RWPE2 (cell line): ENCODE measurements around the gene SLFN11.
"Not testable (repeated sequence)": the region's sequence is repeated elsewhere in the genome, so short reads cannot be mapped to it uniquely, and the experiment has no call there.

Source experiments
- ATAC-seq: fragments of 200-7000 bp; cut with Tn5 transposase; 3 replicates; pipeline ENCODE4 v1.9.1; 2021; ENCODE audit warnings: low read depth
- DNase-seq: peaks from one replicate; pipeline ENCODE4 v3.0.0-alpha.2; 2020; ENCODE audit warnings: low spot score
- H3K27ac ChIP-seq: fragments of 450-650 bp; 2 replicates; pipeline ENCODE4 v1.5.1; 2017; ENCODE audit warnings: mild to moderate bottlenecking; ENCODE audit not compliant: poor library complexity, severe bottlenecking
- H3K27me3 ChIP-seq: fragments of 250-450 bp; sonication (Bioruptor Pico); 2 replicates; pipeline ENCODE4 v1.5.1; 2021; ENCODE audit warnings: mild to moderate bottlenecking, moderate library complexity; ENCODE audit not compliant: insufficient read depth, poor library complexity, severe bottlenecking
- H3K36me3 ChIP-seq: fragments of 250-450 bp; sonication (Bioruptor Pico); 2 replicates; pipeline ENCODE4 v1.5.1; 2020; ENCODE audit warnings: low read depth, mild to moderate bottlenecking, moderate library complexity
- H3K4me1 ChIP-seq: fragments of 250-450 bp; sonication (Bioruptor Pico); 2 replicates; pipeline ENCODE4 v1.5.1; 2021; ENCODE audit warnings: mild to moderate bottlenecking, moderate library complexity; ENCODE audit not compliant: insufficient read depth, poor library complexity, severe bottlenecking
- H3K4me3 ChIP-seq: fragments of 250-450 bp; sonication (Bioruptor Pico); 2 replicates; pipeline ENCODE4 v1.5.1; 2021; ENCODE audit warnings: mild to moderate bottlenecking, moderate library complexity; ENCODE audit not compliant: severe bottlenecking
- H3K9me3 ChIP-seq: fragments of 250-450 bp; sonication (Bioruptor Pico); 2 replicates; pipeline ENCODE4 v1.5.1; 2021; ENCODE audit warnings: mild to moderate bottlenecking, moderate library complexity; ENCODE audit not compliant: severe bottlenecking
- TF ChIP-seq, protein P1 (sequence below): fragments of 450-650 bp; IDR thresholded peaks from one replicate; pipeline ENCODE4 v1.5.1; 2017; ENCODE audit warnings: mild to moderate bottlenecking, moderate library complexity; ENCODE audit not compliant: poor library complexity, severe bottlenecking

The SLFN11 gene

GRCh38 chr17:35312790-35313711 lies 60.4 kb downstream of the SLFN11 start:
- Histone ChIP-seq H3K4me3 (no peak overlapping the region), H3K27me3 (no peaks in the 10 kb centered on the region)
- DNase-seq = no peak

DNA sequence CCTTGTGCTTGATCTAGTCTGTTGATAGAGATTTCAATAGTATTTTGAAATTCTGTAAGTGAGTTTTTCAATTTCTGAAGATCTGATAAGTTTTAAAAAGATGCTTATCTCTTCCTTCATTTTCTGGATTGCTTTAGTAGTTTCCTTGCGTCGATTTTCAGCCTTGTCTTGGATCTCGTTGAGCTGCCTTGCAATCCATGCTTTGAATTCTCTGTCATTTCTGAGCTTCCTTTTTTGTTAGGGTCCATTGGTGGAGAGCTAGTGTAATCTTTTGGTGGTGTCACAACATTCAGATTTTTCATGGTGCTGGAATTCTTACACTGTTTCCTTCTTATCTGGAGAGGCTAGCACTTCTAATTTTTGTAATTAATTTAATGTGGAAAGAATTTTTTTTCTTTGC lies 61.1 kb downstream of the SLFN11 start:
- ATAC-seq (no peak), DNase-seq (no peak)
- H3K27ac ChIP-seq = no peak overlapping the region
- peaks cover 3% of the 10 kb centered on the region for H3K4me1 ChIP-seq
- TF ChIP-seq, protein P1, sequence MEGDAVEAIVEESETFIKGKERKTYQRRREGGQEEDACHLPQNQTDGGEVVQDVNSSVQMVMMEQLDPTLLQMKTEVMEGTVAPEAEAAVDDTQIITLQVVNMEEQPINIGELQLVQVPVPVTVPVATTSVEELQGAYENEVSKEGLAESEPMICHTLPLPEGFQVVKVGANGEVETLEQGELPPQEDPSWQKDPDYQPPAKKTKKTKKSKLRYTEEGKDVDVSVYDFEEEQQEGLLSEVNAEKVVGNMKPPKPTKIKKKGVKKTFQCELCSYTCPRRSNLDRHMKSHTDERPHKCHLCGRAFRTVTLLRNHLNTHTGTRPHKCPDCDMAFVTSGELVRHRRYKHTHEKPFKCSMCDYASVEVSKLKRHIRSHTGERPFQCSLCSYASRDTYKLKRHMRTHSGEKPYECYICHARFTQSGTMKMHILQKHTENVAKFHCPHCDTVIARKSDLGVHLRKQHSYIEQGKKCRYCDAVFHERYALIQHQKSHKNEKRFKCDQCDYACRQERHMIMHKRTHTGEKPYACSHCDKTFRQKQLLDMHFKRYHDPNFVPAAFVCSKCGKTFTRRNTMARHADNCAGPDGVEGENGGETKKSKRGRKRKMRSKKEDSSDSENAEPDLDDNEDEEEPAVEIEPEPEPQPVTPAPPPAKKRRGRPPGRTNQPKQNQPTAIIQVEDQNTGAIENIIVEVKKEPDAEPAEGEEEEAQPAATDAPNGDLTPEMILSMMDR = no peak
- no peaks in the 10 kb centered on the region for H3K9me3 ChIP-seq
- H3K27me3 ChIP-seq = peaks cover 1% of the 10 kb centered on the region
- H3K36me3 ChIP-seq = no peaks in the 10 kb centered on the region
- H3K4me3 ChIP-seq = no peak overlapping the region

More at GRCh38 chr17:35312790-35313711, 60.4 kb downstream of the SLFN11 start:
- ATAC-seq = peak; percentile 80
- peaks cover 3% of the 10 kb centered on the region for H3K4me1 ChIP-seq
- TF ChIP-seq, protein P1 = peak; percentile 85
- no peak overlapping the region for H3K27ac ChIP-seq
- no peaks in the 10 kb centered on the region for H3K9me3 ChIP-seq
- H3K36me3 ChIP-seq = no peaks in the 10 kb centered on the region

DNA sequence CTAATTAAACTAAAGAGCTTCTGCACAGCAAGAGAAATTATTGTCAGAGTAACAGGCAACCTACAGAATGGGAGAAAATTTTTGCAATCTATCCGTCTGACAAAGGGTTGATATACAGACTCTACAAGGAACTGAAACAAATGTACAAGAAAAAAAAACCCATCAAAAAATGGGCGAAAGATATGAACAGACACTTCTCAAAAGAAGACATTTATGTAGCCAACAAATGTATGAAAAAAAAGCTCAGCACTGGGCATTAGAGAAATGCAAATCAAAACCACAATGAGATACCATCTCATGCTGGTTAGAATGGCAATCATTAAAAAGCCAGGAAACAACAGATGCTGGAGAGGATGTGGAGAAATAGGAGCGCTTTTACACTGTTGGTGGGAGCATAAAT lies 64.1 kb downstream of the SLFN11 start:
- DNase-seq, H3K4me3 ChIP-seq, ATAC-seq, H3K36me3 ChIP-seq, H3K27me3 ChIP-seq, H3K4me1 ChIP-seq, H3K9me3 ChIP-seq, H3K27ac ChIP-seq: not testable (repeated sequence)
